GM19468 (cell line): Measurements from ENCODE around the gene NDUFC1.

ENCODE experiments used
- ATAC-seq: cut with Tn5 transposase; IDR thresholded peaks from one replicate; pipeline ENCODE4 v1.9.1; 2021; ENCODE audit warnings: mild to moderate bottlenecking, moderate library complexity, moderate number of reproducible peaks; ENCODE audit not compliant: unreplicated experiment; ENCODE audit errors: extremely low read depth

Gene NDUFC1

GRCh38 chr4:139300431-139301112 is 1.7 kb downstream of the NDUFC1 start:
- no peak for ATAC-seq

- no peak for ATAC-seq
These were observed 2.7 kb downstream of the NDUFC1 start for GRCh38 chr4:139299536-139299935.

GRCh38 chr4:139297001-139297410 is 5.3 kb downstream of the NDUFC1 start:
- ATAC-seq: no peak

GRCh38 chr4:139295942-139296299 is 6.4 kb downstream of the NDUFC1 start:
- ATAC-seq: no peak

- peak; percentile 97 for ATAC-seq
These were observed 6.9 kb downstream of the NDUFC1 start for GRCh38 chr4:139295206-139295941.

- ATAC-seq: no peak
These were observed 16.0 kb downstream of the NDUFC1 start for GRCh38 chr4:139286186-139286698.

GRCh38 chr4:139282721-139283075 is 19.6 kb downstream of the NDUFC1 start:
- no peak for ATAC-seq

- ATAC-seq: no peak
These were observed 20.1 kb downstream of the NDUFC1 start for GRCh38 chr4:139282065-139282720.

- ATAC-seq: no peak
These were observed 22.3 kb downstream of the NDUFC1 start, which contains the start of gene MGARP for GRCh38 chr4:139279760-139280620. TSS of gene MGARP (minus strand) at chr4:139280225. CDS start at chr4:139280158, 67 bp downstream.

GRCh38 chr4:139278912-139279759 is 23.1 kb downstream of the NDUFC1 start:
- ATAC-seq: no peak

GRCh38 chr4:139278485-139278884 is 23.8 kb downstream of the NDUFC1 start:
- ATAC-seq: no peak

GRCh38 chr4:139275281-139275735 is 27.0 kb downstream of the NDUFC1 start:
- no peak for ATAC-seq

- no peak for ATAC-seq
These were observed 27.5 kb downstream of the NDUFC1 start for GRCh38 chr4:139274790-139275189.

GRCh38 chr4:139273835-139274234 is 28.4 kb downstream of the NDUFC1 start:
- no peak for ATAC-seq

- no peak for ATAC-seq
These were observed 35.0 kb downstream of the NDUFC1 start for GRCh38 chr4:139267301-139267700.

- peak; percentile 95 for ATAC-seq
These were observed 35.6 kb downstream of the NDUFC1 start for GRCh38 chr4:139266583-139267257.

- ATAC-seq: no peak
These were observed 36.1 kb downstream of the NDUFC1 start for GRCh38 chr4:139266208-139266582.

GRCh38 chr4:139265654-139266053 is 36.6 kb downstream of the NDUFC1 start:
- ATAC-seq: no peak

GRCh38 chr4:139256349-139256748 is 45.9 kb downstream of the NDUFC1 start:
- ATAC-seq: no peak
